ENCODE data around the gene GRIP1. TPM values are rescaled to one million over a fixed set of nuclear protein-coding genes. Genes with fewer than 3 reads are reported as not detected.

The GRIP1 gene
- total and polyA plus RNA-seq, 2 donors (not counting 3 experiments of a cell fraction or from before 2014, with no cell fraction given): 0.04 to 0.69 TPM

GRCh38 chr12:66297923-66298322, 381.0 kb downstream of the GRIP1 start:
- dilution Hi-C loops (cut with MboI; ENCODE audit: extremely low pct_ligation_motif_present, low sequenced_read_pairs) (no loop called here), intact Hi-C loops (cut with micrococcal nuclease) (no loop called here)
- ChIA-PET POLR2A (no interaction called here), CTCF (no interaction called here)
- Histone ChIP-seq H3K4me3 (replicated peaks in 1 of 3; ENCODE audit: insufficient read depth in 1 of 3, low read depth in 1 of 3, low read length in 3 of 3) (no peak overlapping the region), H3K27ac (ENCODE audit: insufficient read depth, low read depth, low read length) (no peak overlapping the region), H3K9me3 (replicated peaks; ENCODE audit: control insufficient read depth, insufficient read depth, low read length) (no peaks in the 10 kb centered on the region), H3K27me3 (ENCODE audit: control insufficient read depth in 2 of 2, insufficient read depth in 2 of 2, low read length in 2 of 2) (peaks cover 23 to 33% of the 10 kb centered on the region in 2 experiments), H3K79me2 (ENCODE audit: control insufficient read depth, insufficient read depth, low read length) (no peaks in the 10 kb centered on the region), H3K4me1 (ENCODE audit: control insufficient read depth, extremely low read depth, insufficient read depth, low read length) (no peaks in the 10 kb centered on the region), H3K9ac (replicated peaks; ENCODE audit: extremely low read depth, insufficient read depth, low read length) (no peak overlapping the region), H4K20me1 (replicated peaks; ENCODE audit: control insufficient read depth, extremely low read depth, insufficient read depth, low read length) (no peaks in the 10 kb centered on the region), H3K36me3 (ENCODE audit: control insufficient read depth in 2 of 2, extremely low read depth in 1 of 2, insufficient read depth in 2 of 2, low read length in 2 of 2) (no peaks in the 10 kb centered on the region), H3K9me1 (replicated peaks; ENCODE audit: control insufficient read depth, extremely low read depth, insufficient read depth, low read length) (no peaks in the 10 kb centered on the region), H3K4me2 (ENCODE audit: insufficient read depth, low read length) (no peak overlapping the region), H2AFZ (ENCODE audit: low read depth, low read length) (no peak overlapping the region)
- DNase-seq (ENCODE audit: low read depth, low spot score) (no peak), FAIRE-seq (no peak)
- no peak for TF ChIP-seq CTCF (IDR thresholded peaks at IDR 0.05; ENCODE audit: extremely low read depth in 1 of 2, insufficient read depth in 1 of 2, low read depth in 1 of 2, low read length in 2 of 2)
- no peak for TF ChIP-seq MAX (IDR thresholded peaks at IDR 0.05; ENCODE audit: insufficient read depth, insufficient read length)
- no peak for TF ChIP-seq POLR2A (IDR thresholded peaks at IDR 0.05; ENCODE audit: low read depth, low read length)
- no peak for TF ChIP-seq FOS (IDR thresholded peaks at IDR 0.05; ENCODE audit: borderline replicate concordance, insufficient read depth, low read length)
- TF ChIP-seq POLR2AphosphoS5 (IDR thresholded peaks at IDR 0.05; ENCODE audit: insufficient read depth, low read depth, low read length): no peak
- no peak for TF ChIP-seq GATA2 (IDR thresholded peaks at IDR 0.05; ENCODE audit: insufficient read depth, insufficient read length, low read depth, low read length)
- TF ChIP-seq JUN (IDR thresholded peaks at IDR 0.05; ENCODE audit: borderline replicate concordance, insufficient read depth, insufficient read length, low read depth): no peak
- no peak for TF ChIP-seq EZH2 (IDR thresholded peaks at IDR 0.05; ENCODE audit: borderline replicate concordance, low read depth, low read length, severe bottlenecking)
- TF ChIP-seq MYC (IDR thresholded peaks at IDR 0.05; ENCODE audit: low read depth, low read length): no peak
- BruUV-seq (replicated peaks): no TSS peak

Small RNA genes lying within 50 kb of the gene (small RNA-seq; reads per million reads assigned to genes)
- not detected for gene OSBPL9P5 (ENCODE audit: insufficient read depth, insufficient read length, low read depth, low replicate concordance)

Measured in endothelial cell of umbilical vein (primary cell).